ENCODE results near the gene PIGR. TPM values are rescaled to one million over a fixed set of nuclear protein-coding genes. Genes with fewer than 3 reads are reported as not detected.
A peak's percentile ranks its signal among the peaks of the same experiment; 100 is the strongest.

The PIGR gene
- total RNA-seq, 3 donors from 2014 or later, result 4,355 to 12,072 (median 9,452) TPM

GRCh38 chr1:206967096-206967849, 21.0 kb upstream of the PIGR start:
- peaks cover 62% of the 10 kb centered on the region for H3K4me1 ChIP-seq (ENCODE audit: low read depth)

GRCh38 chr1:206965781-206966180, 19.5 kb upstream of the PIGR start:
- no peak for TF ChIP-seq CTCF (IDR thresholded peaks at IDR 0.05)
- DNase-seq (no peak), ATAC-seq (no peak)
- Histone ChIP-seq H3K36me3 (ENCODE audit: low read depth) (no peaks in the 10 kb centered on the region), H3K9me3 (no peaks in the 10 kb centered on the region), H3K4me3 (no peak overlapping the region), H3K4me1 (ENCODE audit: low read depth) (peaks cover 50% of the 10 kb centered on the region)
- intact Hi-C loops (cut with DNase I, micrococcal nuclease), result no loop called here

More at GRCh38 chr1:206967096-206967849, 21.0 kb upstream of the PIGR start:
- no peaks in the 10 kb centered on the region for H3K9me3 ChIP-seq
- ATAC-seq (peak; percentile 36), DNase-seq (no peak)
- TF ChIP-seq CTCF (IDR thresholded peaks at IDR 0.05), result no peak
- H3K36me3 ChIP-seq (ENCODE audit: low read depth), result no peaks in the 10 kb centered on the region
- H3K4me3 ChIP-seq, result no peak overlapping the region
- intact Hi-C loops (cut with DNase I, micrococcal nuclease), result no loop called here

GRCh38 chr1:206963740-206964139, 17.5 kb upstream of the PIGR start:
- TF ChIP-seq CTCF (IDR thresholded peaks at IDR 0.05), result no peak
- H3K4me3 ChIP-seq, result no peak overlapping the region
- H3K9me3 ChIP-seq, result no peaks in the 10 kb centered on the region
- ATAC-seq (peak; percentile 87), DNase-seq (peak in 1 of 3 donors; percentile 65)
- no peaks in the 10 kb centered on the region for H3K36me3 ChIP-seq (ENCODE audit: low read depth)
- intact Hi-C loops (cut with DNase I, micrococcal nuclease), result no loop called here
- H3K4me1 ChIP-seq (ENCODE audit: low read depth), result peaks cover 32% of the 10 kb centered on the region

GRCh38 chr1:206963119-206963712, 16.9 kb upstream of the PIGR start:
- no peak overlapping the region for H3K4me3 ChIP-seq
- H3K4me1 ChIP-seq (ENCODE audit: low read depth), result peaks cover 27% of the 10 kb centered on the region
- ATAC-seq (peak; percentile 64), DNase-seq (peak in 1 of 3 donors; percentile 45)
- no peak for TF ChIP-seq CTCF (IDR thresholded peaks at IDR 0.05)
- no peaks in the 10 kb centered on the region for H3K9me3 ChIP-seq
- H3K36me3 ChIP-seq (ENCODE audit: low read depth), result no peaks in the 10 kb centered on the region
- intact Hi-C loops (cut with DNase I, micrococcal nuclease), result no loop called here

- TF ChIP-seq CTCF (IDR thresholded peaks at IDR 0.05), result no peak
- Histone ChIP-seq H3K36me3 (ENCODE audit: low read depth) (no peaks in the 10 kb centered on the region), H3K4me3 (no peak overlapping the region), H3K4me1 (ENCODE audit: low read depth) (peaks cover 22% of the 10 kb centered on the region), H3K9me3 (no peaks in the 10 kb centered on the region)
- ATAC-seq (no peak), DNase-seq (no peak)
- intact Hi-C loops (cut with DNase I, micrococcal nuclease), result no loop called here
These were observed 16.0 kb upstream of the PIGR start for GRCh38 chr1:206962272-206962671.
